Loucy (cell line): ENCODE data around the gene EFCAB14.

Experiments used
- CTCF ChIP-seq: fragments of 200-600 bp; sonication (generic); conservative IDR thresholded peaks from 2 replicates; pipeline ENCODE4 v1.5.1; 2014; ENCODE audit warnings: mild to moderate bottlenecking, antibody characterized with exemption, low read length
- EZH2phosphoT487 ChIP-seq: fragments of 200-600 bp; IDR thresholded peaks from 2 replicates; pipeline ENCODE4 v1.6.1; 2018; ENCODE audit warnings: antibody characterized with exemption, mild to moderate bottlenecking, moderate library complexity, borderline replicate concordance

DNA sequence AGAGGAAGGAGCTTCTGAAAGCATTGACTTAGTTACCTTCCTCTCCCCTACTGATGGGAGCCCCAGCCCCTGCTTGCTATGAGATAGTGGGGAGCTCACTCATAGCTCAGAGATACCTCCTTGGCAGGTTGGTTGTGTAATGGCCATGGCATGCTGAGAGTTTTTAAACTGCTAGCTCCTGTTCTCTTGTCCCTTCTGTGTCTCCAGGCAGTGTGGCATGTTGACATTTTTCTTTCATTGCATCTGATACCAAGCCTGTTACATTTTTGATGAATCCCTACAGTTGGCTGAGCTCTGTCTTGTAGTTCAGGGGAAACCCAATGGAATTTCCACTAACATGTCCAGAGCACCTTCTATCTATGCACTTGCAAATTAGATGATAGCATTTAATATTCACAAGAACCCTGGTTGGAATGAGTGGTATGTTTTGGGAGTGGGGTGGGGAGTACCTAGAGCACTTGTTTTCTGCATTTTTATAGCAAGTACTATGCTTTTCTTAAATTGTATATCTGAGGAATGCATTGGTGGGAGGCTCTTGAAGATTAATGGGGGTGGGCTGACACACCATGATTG is 39.1 kb upstream of the EFCAB14 start:
- no peak for TF ChIP-seq CTCF
- no peak for TF ChIP-seq EZH2phosphoT487
